ENCODE measurements around the gene HABP2.

HABP2 gene

GRCh38 chr10:113554214-113554613, 1.4 kb downstream of the HABP2 start:
- ATAC-seq (ENCODE audit: insufficient read depth, low read depth) (no peak), DNase-seq (no peak)
- no peak overlapping the region for H3K4me3 ChIP-seq (ENCODE audit: low read depth in 1 of 2, low read length in 2 of 2)
- peaks cover 3% of the 10 kb centered on the region for H3K27me3 ChIP-seq (ENCODE audit: insufficient read depth, low read length, poor library complexity)
- no peak overlapping the region for H2AFZ ChIP-seq (ENCODE audit: low read depth, low read length)
- TF ChIP-seq EZH2 (IDR thresholded peaks at IDR 0.05; ENCODE audit: borderline replicate concordance, low read depth, low read length, severe bottlenecking) (no peak), CTCF (IDR thresholded peaks at IDR 0.05; ENCODE audit: borderline replicate concordance, extremely low read depth, low read length, poor library complexity, severe bottlenecking) (no peak)
- no peak overlapping the region for H3K4me2 ChIP-seq (ENCODE audit: insufficient read depth, low read length)
- H3K4me1 ChIP-seq (ENCODE audit: insufficient read depth, low read length), result no peaks in the 10 kb centered on the region
- no peaks in the 10 kb centered on the region for H4K20me1 ChIP-seq (ENCODE audit: insufficient read depth, low read length)
- H3K27ac ChIP-seq (ENCODE audit: low read length), result no peak overlapping the region
- H3K36me3 ChIP-seq (ENCODE audit: insufficient read depth, low read length), result no peaks in the 10 kb centered on the region
- no peaks in the 10 kb centered on the region for H3K79me2 ChIP-seq (ENCODE audit: insufficient read depth, low read length)
- H3K9ac ChIP-seq (ENCODE audit: low read depth, low read length), result no peak overlapping the region
- H3K9me3 ChIP-seq (ENCODE audit: insufficient read depth, low read length, severe bottlenecking), result no peaks in the 10 kb centered on the region

DNA sequence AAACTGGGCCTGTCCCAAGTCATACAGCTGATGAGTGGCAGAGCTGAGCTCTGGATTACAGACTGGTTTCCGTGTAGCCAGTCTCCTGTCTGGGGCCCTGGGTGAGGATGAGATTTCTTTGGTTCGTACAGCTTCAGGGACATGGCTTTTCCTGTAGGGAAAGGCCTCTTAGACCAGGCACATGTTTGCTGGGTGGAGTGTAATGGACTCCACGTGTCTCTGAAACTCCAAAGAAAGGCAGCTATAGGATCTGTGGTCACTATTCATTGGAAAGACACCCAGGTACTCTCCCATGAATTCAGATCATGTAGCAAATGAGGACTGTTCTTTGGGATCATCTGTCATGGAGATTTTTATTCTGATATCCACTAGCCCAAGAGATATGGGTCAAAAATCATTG, 2.4 kb downstream of the HABP2 start:
- H3K27ac ChIP-seq (ENCODE audit: low read length), result no peak overlapping the region
- no peaks in the 10 kb centered on the region for H3K4me1 ChIP-seq (ENCODE audit: insufficient read depth, low read length)
- no peak overlapping the region for H2AFZ ChIP-seq (ENCODE audit: low read depth, low read length)
- no peak overlapping the region for H3K4me3 ChIP-seq (ENCODE audit: low read depth in 1 of 2, low read length in 2 of 2)
- peaks cover 3% of the 10 kb centered on the region for H3K27me3 ChIP-seq (ENCODE audit: insufficient read depth, low read length, poor library complexity)
- H3K36me3 ChIP-seq (ENCODE audit: insufficient read depth, low read length), result no peaks in the 10 kb centered on the region
- no peak overlapping the region for H3K9ac ChIP-seq (ENCODE audit: low read depth, low read length)
- TF ChIP-seq CTCF (IDR thresholded peaks at IDR 0.05; ENCODE audit: borderline replicate concordance, extremely low read depth, low read length, poor library complexity, severe bottlenecking) (no peak), EZH2 (IDR thresholded peaks at IDR 0.05; ENCODE audit: borderline replicate concordance, low read depth, low read length, severe bottlenecking) (no peak)
- DNase-seq (no peak), ATAC-seq (ENCODE audit: insufficient read depth, low read depth) (no peak)
- no peak overlapping the region for H3K4me2 ChIP-seq (ENCODE audit: insufficient read depth, low read length)
- H3K9me3 ChIP-seq (ENCODE audit: insufficient read depth, low read length, severe bottlenecking), result no peaks in the 10 kb centered on the region
- no peaks in the 10 kb centered on the region for H4K20me1 ChIP-seq (ENCODE audit: insufficient read depth, low read length)
- H3K79me2 ChIP-seq (ENCODE audit: insufficient read depth, low read length), result no peaks in the 10 kb centered on the region

GRCh38 chr10:113555751-113556150, 2.9 kb downstream of the HABP2 start:
- H3K36me3 ChIP-seq (ENCODE audit: insufficient read depth, low read length), result no peaks in the 10 kb centered on the region
- H3K27ac ChIP-seq (ENCODE audit: low read length), result no peak overlapping the region
- no peaks in the 10 kb centered on the region for H3K4me1 ChIP-seq (ENCODE audit: insufficient read depth, low read length)
- H3K9me3 ChIP-seq (ENCODE audit: insufficient read depth, low read length, severe bottlenecking), result no peaks in the 10 kb centered on the region
- no peaks in the 10 kb centered on the region for H3K79me2 ChIP-seq (ENCODE audit: insufficient read depth, low read length)
- no peak overlapping the region for H3K4me2 ChIP-seq (ENCODE audit: insufficient read depth, low read length)
- no peaks in the 10 kb centered on the region for H4K20me1 ChIP-seq (ENCODE audit: insufficient read depth, low read length)
- H2AFZ ChIP-seq (ENCODE audit: low read depth, low read length), result no peak overlapping the region
- ATAC-seq (ENCODE audit: insufficient read depth, low read depth), result no peak
- no peak overlapping the region for H3K4me3 ChIP-seq (ENCODE audit: low read depth in 1 of 2, low read length in 2 of 2)
- H3K27me3 ChIP-seq (ENCODE audit: insufficient read depth, low read length, poor library complexity), result peaks cover 3% of the 10 kb centered on the region
- no peak for DNase-seq
- no peak for TF ChIP-seq EZH2 (IDR thresholded peaks at IDR 0.05; ENCODE audit: borderline replicate concordance, low read depth, low read length, severe bottlenecking)
- no peak for TF ChIP-seq CTCF (IDR thresholded peaks at IDR 0.05; ENCODE audit: borderline replicate concordance, extremely low read depth, low read length, poor library complexity, severe bottlenecking)
- no peak overlapping the region for H3K9ac ChIP-seq (ENCODE audit: low read depth, low read length)

DNA sequence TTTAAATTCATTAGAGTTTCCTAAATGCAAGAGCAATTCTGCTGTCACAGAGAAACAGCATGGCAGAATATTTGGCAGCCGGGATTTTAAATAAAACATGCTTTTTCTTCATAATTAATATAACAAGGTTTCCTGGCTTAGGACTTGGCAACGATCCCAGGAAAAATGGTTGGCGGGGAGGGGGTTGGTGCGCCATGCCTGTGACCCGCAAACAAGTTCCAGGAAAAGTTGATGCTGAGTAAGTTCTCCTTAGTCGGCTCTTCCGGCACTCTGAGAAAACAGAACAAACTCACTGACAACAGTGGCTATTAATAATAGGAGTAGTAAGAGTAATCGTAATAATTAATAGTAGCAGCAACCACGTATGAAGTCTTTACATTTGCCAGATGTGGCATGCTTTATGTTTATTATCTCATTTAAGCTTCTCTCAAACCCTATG, 4.6 kb downstream of the HABP2 start:
- Histone ChIP-seq H3K36me3 (ENCODE audit: insufficient read depth, low read length) (no peaks in the 10 kb centered on the region), H3K9ac (ENCODE audit: low read depth, low read length) (no peak overlapping the region), H2AFZ (ENCODE audit: low read depth, low read length) (no peak overlapping the region), H3K4me1 (ENCODE audit: insufficient read depth, low read length) (no peaks in the 10 kb centered on the region), H3K79me2 (ENCODE audit: insufficient read depth, low read length) (no peaks in the 10 kb centered on the region), H3K4me3 (ENCODE audit: low read depth in 1 of 2, low read length in 2 of 2) (no peak overlapping the region), H3K4me2 (ENCODE audit: insufficient read depth, low read length) (no peak overlapping the region), H3K27me3 (ENCODE audit: insufficient read depth, low read length, poor library complexity) (peaks cover 3% of the 10 kb centered on the region), H3K9me3 (ENCODE audit: insufficient read depth, low read length, severe bottlenecking) (no peaks in the 10 kb centered on the region), H3K27ac (ENCODE audit: low read length) (no peak overlapping the region), H4K20me1 (ENCODE audit: insufficient read depth, low read length) (no peaks in the 10 kb centered on the region)
- TF ChIP-seq CTCF (IDR thresholded peaks at IDR 0.05; ENCODE audit: borderline replicate concordance, extremely low read depth, low read length, poor library complexity, severe bottlenecking), result no peak
- TF ChIP-seq EZH2 (IDR thresholded peaks at IDR 0.05; ENCODE audit: borderline replicate concordance, low read depth, low read length, severe bottlenecking), result no peak
- ATAC-seq (ENCODE audit: insufficient read depth, low read depth), result no peak
- no peak for DNase-seq

Measured in DND-41 (cell line).